GM12878 (cell line): ENCODE measurements around the gene CHL1. TPM values are rescaled to one million over a fixed set of nuclear protein-coding genes. Genes with fewer than 3 reads are reported as not detected.

Experiments
- ATAC-seq: fragments of 200-7000 bp; cut with Tn5 transposase; 3 replicates; pipeline ENCODE4 v1.9.1; 2020; ENCODE audit warnings: mild to moderate bottlenecking, moderate library complexity
- BruUV-seq: library from RNA; stranded (reverse); fragments of 400-500 nt; replicated peaks from 2 replicates; lab custom pipeline; 2021; lab: Mats Ljungman, UMichigan
- CTCF ChIA-PET: fragments of 300-600 bp; sonication (Branson Sonifier 250); formaldehyde crosslinking; extraction: SDS; loops from one replicate; lab custom pipeline; 2021; ENCODE audit warnings: inconsistent platforms; lab: Yijun Ruan, JAX
- POLR2A ChIA-PET: fragments of 350-600 bp; formaldehyde crosslinking; extraction: SDS; loops from one replicate; lab custom pipeline; 2021; ENCODE audit warnings: inconsistent platforms; lab: Charles Lee
- RAD21 ChIA-PET: fragments of 300-600 bp; sonication (Branson Sonifier 250); formaldehyde crosslinking; loops from one replicate; lab custom pipeline; 2023; ENCODE audit warnings: antibody characterized with exemption; ENCODE audit not compliant: unreplicated experiment; lab: Charles Lee
- SMC1A ChIA-PET: fragments of 300-600 bp; sonication (Branson Sonifier 250); formaldehyde crosslinking; loops from one replicate; lab custom pipeline; 2023; ENCODE audit not compliant: unreplicated experiment, uncharacterized antibody; lab: Charles Lee
- DNase-seq: peaks from one replicate; pipeline ENCODE4 v3.0.0-alpha.2; 2011; ENCODE audit warnings: low read depth, low spot score
- FAIRE-seq: peaks from 3 replicates; lab custom pipeline; 2011; peaks lifted over from hg19 to GRCh38; lab: Jason Lieb, UNC
- H2AFZ ChIP-seq: 2 replicates; pipeline ENCODE4 v1.6.0; 2011; ENCODE audit warnings: low read depth, low read length, control low read depth; ENCODE audit not compliant: control insufficient read depth
- H3K27ac ChIP-seq: 2 replicates; pipeline ENCODE4 v1.5.1; 2011; ENCODE audit warnings: control low read depth; ENCODE audit not compliant: control insufficient read depth, insufficient read depth
- H3K27me3 ChIP-seq, 2 experiments: replicated peaks in 1 of 2; 2 replicates each; pipeline versions ENCODE4 v1.6.0 to v1.6.1; 2011; ENCODE audit warnings: low read length in 1 of 2; ENCODE audit not compliant: control insufficient read depth in 2 of 2, insufficient read depth in 2 of 2
- H3K36me3 ChIP-seq, 2 experiments: 2 replicates each; pipeline ENCODE4 v1.5.1; 2011; ENCODE audit warnings: low read length in 1 of 2; ENCODE audit not compliant: control insufficient read depth in 2 of 2, insufficient read depth in 2 of 2
- H3K4me1 ChIP-seq: 2 replicates; pipeline ENCODE4 v1.6.1; 2011; ENCODE audit warnings: mild to moderate bottlenecking, low read length, moderate library complexity, mixed read lengths; ENCODE audit not compliant: control insufficient read depth, insufficient read depth
- H3K4me2 ChIP-seq: 2 replicates; pipeline ENCODE4 v1.6.0; 2011; ENCODE audit warnings: control low read depth; ENCODE audit not compliant: control insufficient read depth, insufficient read depth
- H3K4me3 ChIP-seq: fragments of 200-600 bp; sonication (generic); 2 replicates; pipeline ENCODE4 v1.5.1; 2016
- H3K79me2 ChIP-seq: 2 replicates; pipeline ENCODE4 v1.6.0; 2011; ENCODE audit warnings: low read length; ENCODE audit not compliant: control insufficient read depth, insufficient read depth
- H3K9ac ChIP-seq: 2 replicates; pipeline ENCODE4 v1.8.0; 2011; ENCODE audit warnings: low read length, control low read depth, mixed read lengths; ENCODE audit not compliant: control insufficient read depth, insufficient read depth
- H3K9me3 ChIP-seq: replicated peaks from 3 replicates; pipeline ENCODE4 v1.5.1; 2011; ENCODE audit warnings: mild to moderate bottlenecking, low read length; ENCODE audit not compliant: control insufficient read depth, insufficient read depth
- H4K20me1 ChIP-seq: 2 replicates; pipeline ENCODE4 v1.6.0; 2011; ENCODE audit not compliant: control insufficient read depth, insufficient read depth
- ASH2L ChIP-seq: fragments of 300-600, 200-600 bp; sonication (generic); IDR thresholded peaks from 2 replicates; pipeline ENCODE4 v1.6.1; 2017; ENCODE audit warnings: low read depth, mild to moderate bottlenecking, borderline replicate concordance
- CHD2 ChIP-seq: IDR thresholded peaks from 2 replicates; pipeline ENCODE4 v1.6.1; 2011; ENCODE audit warnings: low read depth, low read length, improper control_type of control experiment, borderline replicate concordance
- NBN ChIP-seq: fragments of 450-650 bp; IDR thresholded peaks from 2 replicates; pipeline ENCODE4 v1.6.1; 2016
- PAX8 ChIP-seq: fragments of 450-650 bp; IDR thresholded peaks from 2 replicates; pipeline ENCODE4 v1.6.1; 2017; ENCODE audit warnings: mild to moderate bottlenecking, moderate library complexity
- RAD21 ChIP-seq: IDR thresholded peaks from 2 replicates; pipeline ENCODE4 v1.6.1; 2011; ENCODE audit warnings: mild to moderate bottlenecking, low read depth, low read length, moderate library complexity; ENCODE audit not compliant: insufficient read depth
- RB1 ChIP-seq: fragments of 450-650 bp; formaldehyde crosslinking; IDR thresholded peaks from 2 replicates; pipeline ENCODE4 v1.6.1; 2017; ENCODE audit warnings: mild to moderate bottlenecking, borderline replicate concordance
- SMARCA5 ChIP-seq: fragments of 450-650 bp; IDR thresholded peaks from 2 replicates; pipeline ENCODE4 v1.6.1; 2017; ENCODE audit warnings: mild to moderate bottlenecking
- SMC3 ChIP-seq: IDR thresholded peaks from 2 replicates; pipeline ENCODE4 v1.6.1; 2011; ENCODE audit warnings: low read length, improper control_type of control experiment, borderline replicate concordance
- SREBF2 ChIP-seq: IDR thresholded peaks from 2 replicates; pipeline ENCODE4 v1.6.1; 2012; ENCODE audit warnings: mild to moderate bottlenecking, low read length
- YY1 ChIP-seq: IDR thresholded peaks from 2 replicates; pipeline ENCODE4 v1.6.1; 2011; ENCODE audit warnings: low read depth, mild to moderate bottlenecking, low read length
- ZNF24 ChIP-seq: fragments of 450-650 bp; IDR thresholded peaks from 2 replicates; pipeline ENCODE4 v1.6.1; 2017; ENCODE audit warnings: antibody characterized with exemption, mild to moderate bottlenecking
- WGBS: methylation state at CpG from one replicate; pipeline ENCODE4 v1.1.6; 2016; ENCODE audit warnings: low lambda C conversion rate; ENCODE audit not compliant: insufficient replicate concordance, insufficient coverage; ENCODE audit errors: missing lambda C conversion rate; 5-methylcytosine and 5-hydroxymethylcytosine counted together
- in situ Hi-C: fragments of 300-500 bp; cut with MboI; formaldehyde crosslinking; loops from 9 replicates; pipeline ENCODE4 v1.14.3; 2018; ENCODE audit warnings: mixed read lengths
- intact Hi-C: fragments of 100-400 bp; cut with micrococcal nuclease; formaldehyde crosslinking; loops from one replicate; pipeline ENCODE4 v1.14.2; 2022; ENCODE audit not compliant: unreplicated experiment
- polyA plus RNA-seq, 11 experiments: library from polyadenylated mRNA; depleted of rRNA in 4 of 11; unstranded in 6 of 11; stranded (reverse) in 5 of 11; fragments of >200 nt; fragmentation: Nextera tagmentation in 4 of 11; fragmentation: Illumina TruSeq in 1 of 11; extraction: Ambion mirVana in 4 of 11; extraction: Trizol in 1 of 11; gene quantifications; 1 replicate in 1 of 11; 2 replicates in 10 of 11; pipeline versions ENCODE4 v1.2.1 to v1.2.3, GENCODE V29; 2011 to 2016; ENCODE audit warnings: inconsistent platforms in 2 of 11, missing spikeins in 2 of 11, low read depth in 1 of 11
- total RNA-seq, 4 experiments: library from RNA; depleted of rRNA in 3 of 4; stranded (reverse); fragments of >200 nt in 3 of 4; fragmentation: Illumina TruSeq in 1 of 4; extraction: Trizol in 1 of 4; gene quantifications; 2 replicates each; pipeline versions ENCODE4 v1.2.1 to v1.2.3, GENCODE V29; 2013 to 2021
- TF ChIP-seq, protein P1 (sequence below), 3 experiments: IDR thresholded peaks in 2 of 3; conservative IDR thresholded peaks in 1 of 3; 2 replicates each; pipeline ENCODE4 v1.5.1; 2011; ENCODE audit warnings: low read depth in 3 of 3, low read length in 3 of 3, mild to moderate bottlenecking in 3 of 3, control low read depth in 2 of 3, moderate library complexity in 2 of 3, inconsistent platforms in 1 of 3, mixed read lengths in 1 of 3; ENCODE audit not compliant: control insufficient read depth in 2 of 3, insufficient read depth in 1 of 3; ENCODE audit errors: extremely low read depth in 1 of 3
- TF ChIP-seq, protein P2 (sequence below): fragments of 450-650 bp; IDR thresholded peaks from 2 replicates; pipeline ENCODE4 v1.6.1; 2016; ENCODE audit warnings: mild to moderate bottlenecking

CHL1 gene
- total and polyA plus RNA-seq, 10 of the 15 experiments (the other 5 are each of a cell fraction or from before 2014, with no cell fraction given), result 0.71 to 30.4 (median 1.8) TPM

DNA sequence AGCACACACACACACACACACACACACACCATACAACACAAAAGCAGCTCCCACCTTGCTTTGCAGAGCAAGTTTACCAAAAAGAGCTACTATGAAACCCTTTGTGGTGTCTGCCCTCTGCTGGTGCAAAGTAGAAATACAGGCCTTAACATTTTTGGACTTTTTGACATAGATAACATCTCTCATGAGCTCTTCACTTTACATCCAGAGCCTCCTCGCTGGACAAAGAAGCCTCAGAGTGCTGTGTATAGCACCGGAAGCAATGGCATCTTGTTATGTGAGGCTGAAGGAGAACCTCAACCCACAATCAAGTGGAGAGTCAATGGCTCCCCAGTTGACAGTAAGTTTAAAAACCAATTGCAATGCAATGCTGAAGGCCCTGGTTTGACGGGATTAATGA is 157.9 kb downstream of the CHL1 start:
- H3K4me3 ChIP-seq, result no peak overlapping the region
- H3K27ac ChIP-seq, result no peak overlapping the region
- no peak overlapping the region for H3K4me2 ChIP-seq
- no TSS peak for BruUV-seq
- H3K36me3 ChIP-seq, result no peaks in the 10 kb centered on the region
- H3K27me3 ChIP-seq, result no peaks in the 10 kb centered on the region
- 14% methylated on average over 3 of the region's 3 CpGs for WGBS
- DNase-seq (peak; percentile 60), ATAC-seq (peak; percentile 87), FAIRE-seq (peak; percentile 99)
- ChIA-PET POLR2A (interaction anchor here (0.7 to 2.0 kb wide), 6 partner anchors 9 to 312 kb away, joined by 3 to 5 read pairs (median 4); no protein-coding TSS in a partner anchor), CTCF (interaction anchor here (0.6 to 12.4 kb wide), 89 partner anchors 9 to 341 kb away, joined by 3 to 415 read pairs (median 6); no protein-coding TSS in a partner anchor), SMC1A (interaction anchor here (0.7 to 8.7 kb wide), 91 partner anchors 9 to 339 kb away, joined by 3 to 331 read pairs (median 6); no protein-coding TSS in a partner anchor), RAD21 (interaction anchor here (0.6 to 9.9 kb wide), 77 partner anchors 8 to 341 kb away, joined by 3 to 328 read pairs (median 6); no protein-coding TSS in a partner anchor)
- no peaks in the 10 kb centered on the region for H4K20me1 ChIP-seq
- H3K4me1 ChIP-seq, result no peaks in the 10 kb centered on the region
- H2AFZ ChIP-seq, result no peak overlapping the region
- TF ChIP-seq CHD2 (no peak), SMC3 (peak; percentile 95), RB1 (peak; percentile 47; the same call in 1 of the 2 replicates), PAX8 (no peak), SREBF2 (no peak), RAD21 (peak; percentile 94), ASH2L (no peak), ZNF24 (0 out of 2 replicates have a peak, but pooled peaks have one; percentile 15), SMARCA5 (peak; percentile 51; the same call in 1 of the 2 replicates), NBN (peak; percentile 39; the same call in 1 of the 2 replicates), YY1 (peak; percentile 37; the same call in 1 of the 2 replicates)
- TF ChIP-seq, protein P1, sequence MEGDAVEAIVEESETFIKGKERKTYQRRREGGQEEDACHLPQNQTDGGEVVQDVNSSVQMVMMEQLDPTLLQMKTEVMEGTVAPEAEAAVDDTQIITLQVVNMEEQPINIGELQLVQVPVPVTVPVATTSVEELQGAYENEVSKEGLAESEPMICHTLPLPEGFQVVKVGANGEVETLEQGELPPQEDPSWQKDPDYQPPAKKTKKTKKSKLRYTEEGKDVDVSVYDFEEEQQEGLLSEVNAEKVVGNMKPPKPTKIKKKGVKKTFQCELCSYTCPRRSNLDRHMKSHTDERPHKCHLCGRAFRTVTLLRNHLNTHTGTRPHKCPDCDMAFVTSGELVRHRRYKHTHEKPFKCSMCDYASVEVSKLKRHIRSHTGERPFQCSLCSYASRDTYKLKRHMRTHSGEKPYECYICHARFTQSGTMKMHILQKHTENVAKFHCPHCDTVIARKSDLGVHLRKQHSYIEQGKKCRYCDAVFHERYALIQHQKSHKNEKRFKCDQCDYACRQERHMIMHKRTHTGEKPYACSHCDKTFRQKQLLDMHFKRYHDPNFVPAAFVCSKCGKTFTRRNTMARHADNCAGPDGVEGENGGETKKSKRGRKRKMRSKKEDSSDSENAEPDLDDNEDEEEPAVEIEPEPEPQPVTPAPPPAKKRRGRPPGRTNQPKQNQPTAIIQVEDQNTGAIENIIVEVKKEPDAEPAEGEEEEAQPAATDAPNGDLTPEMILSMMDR (IDR thresholded peaks at IDR 0.05 in 2 of 3, conservative IDR thresholded peaks at IDR 0.05 in 1 of 3; ENCODE audit: control insufficient read depth in 2 of 3, extremely low read depth in 1 of 3, insufficient read depth in 1 of 3, low read depth in 3 of 3, low read length in 3 of 3), result peak; percentile 72 to 84 (median 76)
- TF ChIP-seq, protein P2, sequence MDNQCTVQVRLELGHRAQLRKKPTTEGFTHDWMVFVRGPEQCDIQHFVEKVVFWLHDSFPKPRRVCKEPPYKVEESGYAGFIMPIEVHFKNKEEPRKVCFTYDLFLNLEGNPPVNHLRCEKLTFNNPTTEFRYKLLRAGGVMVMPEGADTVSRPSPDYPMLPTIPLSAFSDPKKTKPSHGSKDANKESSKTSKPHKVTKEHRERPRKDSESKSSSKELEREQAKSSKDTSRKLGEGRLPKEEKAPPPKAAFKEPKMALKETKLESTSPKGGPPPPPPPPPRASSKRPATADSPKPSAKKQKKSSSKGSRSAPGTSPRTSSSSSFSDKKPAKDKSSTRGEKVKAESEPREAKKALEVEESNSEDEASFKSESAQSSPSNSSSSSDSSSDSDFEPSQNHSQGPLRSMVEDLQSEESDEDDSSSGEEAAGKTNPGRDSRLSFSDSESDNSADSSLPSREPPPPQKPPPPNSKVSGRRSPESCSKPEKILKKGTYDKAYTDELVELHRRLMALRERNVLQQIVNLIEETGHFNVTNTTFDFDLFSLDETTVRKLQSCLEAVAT, result 0 out of 2 replicates have a peak, but pooled peaks have one; percentile 20
- H3K79me2 ChIP-seq, result no peaks in the 10 kb centered on the region
- intact Hi-C loops (loop anchor here (1.0 to 5.0 kb wide), 4 partner anchors 23 to 311 kb away; partner anchors contain the start of gene CHL1), in situ Hi-C loops (no loop called here)
- H3K9ac ChIP-seq, result no peak overlapping the region
- no peaks in the 10 kb centered on the region for H3K9me3 ChIP-seq
